SU-DHL-6 (cell line): ENCODE results near the gene NDUFS1.

Source experiments
- H2AFZ ChIP-seq: fragments of 200-600 bp; sonication (generic); 2 replicates; pipeline ENCODE4 v1.6.1; 2014; ENCODE audit warnings: low read depth, mild to moderate bottlenecking, moderate library complexity, mixed read lengths, antibody characterized with exemption, low read length; ENCODE audit not compliant: severe bottlenecking
- H3F3A ChIP-seq: fragments of 200-600 bp; shearing (Covaris generic); 2 replicates; pipeline ENCODE4 v1.6.0; 2016; ENCODE audit warnings: antibody characterized with exemption, mild to moderate bottlenecking; ENCODE audit not compliant: insufficient read depth
- H3K27ac ChIP-seq: fragments of 200-600 bp; sonication (generic); 2 replicates; pipeline ENCODE4 v1.5.1; 2016; ENCODE audit warnings: low read depth, mild to moderate bottlenecking, low read length, moderate library complexity, mixed read lengths
- H3K27me3 ChIP-seq: fragments of 200-600 bp; sonication (generic), shearing (Covaris generic); 2 replicates; pipeline ENCODE4 v1.6.0; 2014; ENCODE audit warnings: mild to moderate bottlenecking, low read length
- H3K36me3 ChIP-seq: fragments of 200-600 bp; sonication (generic); 2 replicates; pipeline ENCODE4 v1.6.1; 2014; ENCODE audit warnings: mild to moderate bottlenecking, low read length, mixed read lengths
- H3K4me2 ChIP-seq: fragments of 300-600, 200-600 bp; shearing (Covaris generic), sonication (generic); 2 replicates; pipeline ENCODE4 v1.6.0; 2014; ENCODE audit warnings: low read length, low read depth, mild to moderate bottlenecking; ENCODE audit not compliant: poor library complexity, severe bottlenecking
- H3K4me3 ChIP-seq: fragments of 200-600 bp; sonication (generic); 2 replicates; pipeline ENCODE4 v1.5.1; 2014; ENCODE audit warnings: antibody characterized with exemption, low read length, mild to moderate bottlenecking, mixed read lengths; ENCODE audit not compliant: insufficient read depth, poor library complexity, severe bottlenecking
- H3K79me2 ChIP-seq: fragments of 200-600 bp; sonication (generic); 2 replicates; pipeline ENCODE4 v1.6.1; 2014; ENCODE audit warnings: mild to moderate bottlenecking, low read length, moderate library complexity; ENCODE audit not compliant: insufficient read depth
- H3K9ac ChIP-seq: fragments of 200-600 bp; sonication (generic); 2 replicates; pipeline ENCODE4 v1.7.0; 2014; ENCODE audit warnings: mild to moderate bottlenecking, low read length
- H3K9me2 ChIP-seq: fragments of 200-600 bp; sonication (generic); replicated peaks from 2 replicates; pipeline ENCODE4 v1.6.1; 2014; ENCODE audit warnings: low read length; ENCODE audit not compliant: insufficient read depth
- H3K9me3 ChIP-seq: fragments of 200-600 bp; sonication (generic); 2 replicates; pipeline ENCODE4 v1.6.1; 2014; ENCODE audit warnings: low read length, mixed read lengths; ENCODE audit not compliant: insufficient read depth
- H4K20me1 ChIP-seq: fragments of 200-600 bp; sonication (generic); 2 replicates; pipeline ENCODE4 v1.6.1; 2014; ENCODE audit warnings: low read depth, mild to moderate bottlenecking, antibody characterized with exemption, low read length, moderate library complexity, mixed read lengths
- EZH2phosphoT487 ChIP-seq: fragments of 200-600 bp; sonication (generic), shearing (Covaris generic); conservative IDR thresholded peaks from 2 replicates; pipeline ENCODE4 v1.6.1; 2018; ENCODE audit warnings: mild to moderate bottlenecking, antibody characterized with exemption, low read length, moderate library complexity, mixed read lengths
- TF ChIP-seq, protein P1 (sequence below): fragments of 200-600 bp; sonication (generic); IDR thresholded peaks from one replicate; pipeline ENCODE4 v1.5.1; 2017; ENCODE audit warnings: antibody characterized with exemption, mild to moderate bottlenecking, low read length, moderate library complexity; ENCODE audit not compliant: insufficient read depth, poor library complexity, severe bottlenecking

The NDUFS1 gene

DNA sequence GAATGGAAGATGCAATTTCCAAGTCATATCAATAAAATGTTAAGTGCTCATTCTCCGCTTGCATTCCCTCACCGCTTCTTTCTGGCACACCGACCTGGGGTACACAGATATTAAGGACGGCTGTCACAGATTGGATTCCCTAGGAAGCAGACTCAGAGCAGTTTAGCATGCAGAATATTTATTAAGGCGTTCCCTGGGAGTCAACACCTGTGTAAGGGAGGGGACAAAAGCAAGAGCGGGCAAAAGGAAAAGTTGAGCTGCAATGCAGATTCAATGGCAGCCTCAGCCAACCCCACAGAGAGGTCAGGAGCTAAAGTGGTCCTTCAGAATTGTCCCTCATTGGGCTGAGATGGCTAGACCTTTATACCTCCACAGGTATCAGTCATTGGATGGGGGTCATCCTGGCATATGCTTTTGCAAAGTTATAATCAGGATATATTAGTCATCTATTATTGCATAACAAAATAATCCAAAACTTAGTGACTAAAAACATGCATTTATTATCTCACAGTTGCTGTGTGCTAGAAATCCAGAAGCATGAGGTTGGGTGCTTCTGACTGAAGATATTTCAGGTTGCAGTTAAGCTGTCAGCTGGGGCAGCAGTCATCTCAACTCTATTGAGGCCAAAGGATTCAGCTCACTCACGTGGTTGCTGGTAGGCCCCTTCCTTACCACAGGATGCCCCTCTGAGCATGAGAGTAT lies 46.2 kb downstream of the NDUFS1 start:
- Histone ChIP-seq H3K79me2 (no peaks in the 10 kb centered on the region), H3K4me2 (no peak overlapping the region), H4K20me1 (no peaks in the 10 kb centered on the region), H3K36me3 (no peaks in the 10 kb centered on the region), H3K9ac (no peak overlapping the region), H3K9me3 (no peaks in the 10 kb centered on the region), H3F3A (no peaks in the 10 kb centered on the region), H3K4me3 (no peak overlapping the region), H2AFZ (no peak overlapping the region), H3K9me2 (no peaks in the 10 kb centered on the region), H3K27me3 (no peaks in the 10 kb centered on the region), H3K27ac (no peak overlapping the region)
- TF ChIP-seq, protein P1, sequence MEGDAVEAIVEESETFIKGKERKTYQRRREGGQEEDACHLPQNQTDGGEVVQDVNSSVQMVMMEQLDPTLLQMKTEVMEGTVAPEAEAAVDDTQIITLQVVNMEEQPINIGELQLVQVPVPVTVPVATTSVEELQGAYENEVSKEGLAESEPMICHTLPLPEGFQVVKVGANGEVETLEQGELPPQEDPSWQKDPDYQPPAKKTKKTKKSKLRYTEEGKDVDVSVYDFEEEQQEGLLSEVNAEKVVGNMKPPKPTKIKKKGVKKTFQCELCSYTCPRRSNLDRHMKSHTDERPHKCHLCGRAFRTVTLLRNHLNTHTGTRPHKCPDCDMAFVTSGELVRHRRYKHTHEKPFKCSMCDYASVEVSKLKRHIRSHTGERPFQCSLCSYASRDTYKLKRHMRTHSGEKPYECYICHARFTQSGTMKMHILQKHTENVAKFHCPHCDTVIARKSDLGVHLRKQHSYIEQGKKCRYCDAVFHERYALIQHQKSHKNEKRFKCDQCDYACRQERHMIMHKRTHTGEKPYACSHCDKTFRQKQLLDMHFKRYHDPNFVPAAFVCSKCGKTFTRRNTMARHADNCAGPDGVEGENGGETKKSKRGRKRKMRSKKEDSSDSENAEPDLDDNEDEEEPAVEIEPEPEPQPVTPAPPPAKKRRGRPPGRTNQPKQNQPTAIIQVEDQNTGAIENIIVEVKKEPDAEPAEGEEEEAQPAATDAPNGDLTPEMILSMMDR = no peak
- TF ChIP-seq EZH2phosphoT487 = no peak

DNA sequence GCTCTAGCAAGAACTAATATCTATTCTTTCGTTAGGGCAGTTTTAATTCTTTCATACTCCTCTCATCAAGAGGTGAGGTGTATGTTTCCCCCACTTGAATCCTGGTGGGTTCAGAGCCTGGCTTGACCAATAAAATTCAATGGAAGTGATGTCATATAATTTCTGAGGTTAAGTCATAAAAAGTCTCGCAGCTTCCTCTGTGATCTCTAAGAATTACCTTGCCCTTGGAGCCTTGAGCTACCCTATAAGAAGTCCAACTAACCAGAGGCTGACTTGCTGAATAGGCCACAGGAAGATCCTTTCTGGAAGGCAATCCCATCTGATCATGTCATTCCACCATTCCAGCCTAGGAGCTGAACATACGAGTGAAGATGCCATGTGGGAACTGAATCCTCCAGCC lies 47.1 kb downstream of the NDUFS1 start:
- no peaks in the 10 kb centered on the region for H3K79me2 ChIP-seq
- H3K4me2 ChIP-seq = no peak overlapping the region
- H3K9me2 ChIP-seq = no peaks in the 10 kb centered on the region
- no peak for TF ChIP-seq EZH2phosphoT487
- TF ChIP-seq, protein P1 = no peak
- H3K27ac ChIP-seq = no peak overlapping the region
- no peak overlapping the region for H3K9ac ChIP-seq
- no peaks in the 10 kb centered on the region for H3F3A ChIP-seq
- H4K20me1 ChIP-seq = no peaks in the 10 kb centered on the region
- no peak overlapping the region for H3K4me3 ChIP-seq
- no peak overlapping the region for H2AFZ ChIP-seq
- H3K36me3 ChIP-seq = no peaks in the 10 kb centered on the region
- no peaks in the 10 kb centered on the region for H3K27me3 ChIP-seq
- H3K9me3 ChIP-seq = no peaks in the 10 kb centered on the region

DNA sequence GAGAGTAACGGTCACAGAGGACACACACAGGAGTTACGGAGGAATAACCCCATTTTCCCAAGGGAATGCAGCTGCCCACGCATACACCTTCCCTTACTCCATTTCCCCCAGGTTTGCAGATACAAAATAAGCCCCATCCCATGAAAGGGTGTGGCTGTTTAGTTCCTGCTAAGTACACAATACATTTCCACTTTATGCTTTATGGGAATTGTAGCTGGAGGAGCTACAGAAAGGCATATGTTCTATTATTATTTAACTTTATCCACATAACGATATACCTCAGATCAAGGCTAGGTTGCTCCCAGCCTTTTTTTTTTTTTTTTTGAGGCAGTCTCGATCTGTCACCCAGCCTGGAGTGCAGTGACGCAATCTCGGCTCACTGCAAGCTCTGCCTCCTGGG lies 50.5 kb downstream of the NDUFS1 start:
- H3K4me2 ChIP-seq = no peak overlapping the region
- H3K36me3 ChIP-seq = no peaks in the 10 kb centered on the region
- no peak overlapping the region for H2AFZ ChIP-seq
- H3K27ac ChIP-seq = no peak overlapping the region
- no peaks in the 10 kb centered on the region for H3K27me3 ChIP-seq
- H3F3A ChIP-seq = no peaks in the 10 kb centered on the region
- H3K4me3 ChIP-seq = no peak overlapping the region
- TF ChIP-seq, protein P1 = no peak
- TF ChIP-seq EZH2phosphoT487 = no peak
- H4K20me1 ChIP-seq = no peaks in the 10 kb centered on the region
- no peaks in the 10 kb centered on the region for H3K79me2 ChIP-seq
- no peaks in the 10 kb centered on the region for H3K9me2 ChIP-seq
- H3K9ac ChIP-seq = no peak overlapping the region
- no peaks in the 10 kb centered on the region for H3K9me3 ChIP-seq
